Effector memory CD4-positive, alpha-beta T cell (primary cell): ENCODE results near the gene C9orf50.

Source experiments
- DNase-seq, 3 donors: peaks; one replicate each; pipeline ENCODE4 v3.0.0-alpha.2; 2020
- H3K27ac ChIP-seq: 2 replicates; pipeline ENCODE4 v1.7.0; 2013; ENCODE audit warnings: mild to moderate bottlenecking, low read length, moderate library complexity; ENCODE audit not compliant: insufficient read depth, poor library complexity, severe bottlenecking
- H3K27me3 ChIP-seq: replicated peaks from 2 replicates; pipeline ENCODE4 v1.7.0; 2013; ENCODE audit warnings: mild to moderate bottlenecking, low read length; ENCODE audit not compliant: insufficient read depth, control insufficient read depth, poor library complexity, severe bottlenecking
- H3K36me3 ChIP-seq: 2 replicates; pipeline ENCODE4 v1.7.0; 2013; ENCODE audit warnings: mild to moderate bottlenecking, low read length, moderate library complexity; ENCODE audit not compliant: control insufficient read depth, insufficient read depth
- H3K4me1 ChIP-seq: 2 replicates; pipeline ENCODE4 v1.7.0; 2013; ENCODE audit warnings: low read length, mild to moderate bottlenecking; ENCODE audit not compliant: control insufficient read depth, insufficient read depth, poor library complexity, severe bottlenecking
- H3K4me3 ChIP-seq: 2 replicates; pipeline ENCODE4 v1.7.0; 2013; ENCODE audit warnings: low read length, low read depth, mild to moderate bottlenecking; ENCODE audit not compliant: insufficient read depth, poor library complexity, severe bottlenecking
- H3K9me3 ChIP-seq: 2 replicates; pipeline ENCODE4 v1.7.0; 2013; ENCODE audit warnings: mild to moderate bottlenecking, low read length, moderate library complexity; ENCODE audit not compliant: control insufficient read depth

C9orf50 gene

DNA sequence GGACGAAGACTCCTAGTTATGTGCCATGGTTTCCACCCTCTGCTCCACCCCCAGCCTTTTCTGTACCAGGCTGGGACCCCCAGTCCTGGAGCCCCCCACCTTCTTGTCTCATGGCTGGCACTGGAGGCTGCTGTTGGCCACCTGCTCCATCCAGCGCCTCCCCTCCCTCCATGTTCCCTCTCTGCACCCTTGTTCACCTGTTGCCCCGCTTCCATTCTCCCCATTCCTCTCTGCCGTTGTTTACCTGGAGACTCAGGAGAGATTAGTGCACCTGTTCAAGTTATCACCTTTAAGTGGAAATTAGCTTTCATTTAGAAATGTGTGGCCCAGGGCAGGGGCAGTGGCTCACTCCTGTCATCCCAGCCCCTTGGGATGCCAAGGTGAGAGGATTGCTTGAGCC is 12.3 kb upstream of the C9orf50 start:
- Histone ChIP-seq H3K27ac (no peak overlapping the region), H3K36me3 (peaks cover 60% of the 10 kb centered on the region), H3K27me3 (no peaks in the 10 kb centered on the region), H3K4me3 (no peak overlapping the region), H3K9me3 (no peaks in the 10 kb centered on the region), H3K4me1 (peaks cover 12% of the 10 kb centered on the region)
- no peak for DNase-seq

DNA sequence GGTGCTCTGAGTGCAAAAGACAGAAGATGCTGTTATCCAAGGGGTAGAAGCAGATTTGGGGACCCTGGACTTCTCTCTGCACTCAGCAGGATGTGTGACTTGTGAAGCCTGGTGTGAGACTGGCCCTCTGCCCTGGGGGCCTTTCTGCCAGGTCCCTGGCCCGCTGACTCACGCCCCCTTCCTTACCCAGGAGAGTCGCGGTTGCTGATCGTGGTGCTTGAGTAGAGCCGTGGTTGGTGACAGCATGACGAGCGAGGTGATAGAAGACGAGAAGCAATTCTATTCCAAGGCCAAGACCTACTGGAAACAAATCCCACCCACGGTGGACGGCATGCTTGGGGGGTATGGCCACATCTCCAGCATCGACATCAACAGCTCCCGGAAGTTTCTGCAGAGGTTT is 11.6 kb upstream of the C9orf50 start:
- H3K4me3 ChIP-seq: no peak overlapping the region
- peaks cover 53% of the 10 kb centered on the region for H3K36me3 ChIP-seq
- no peaks in the 10 kb centered on the region for H3K9me3 ChIP-seq
- peaks cover 19% of the 10 kb centered on the region for H3K4me1 ChIP-seq
- H3K27ac ChIP-seq: peak overlapping the region; percentile 7
- no peak for DNase-seq
- H3K27me3 ChIP-seq: no peaks in the 10 kb centered on the region

DNA sequence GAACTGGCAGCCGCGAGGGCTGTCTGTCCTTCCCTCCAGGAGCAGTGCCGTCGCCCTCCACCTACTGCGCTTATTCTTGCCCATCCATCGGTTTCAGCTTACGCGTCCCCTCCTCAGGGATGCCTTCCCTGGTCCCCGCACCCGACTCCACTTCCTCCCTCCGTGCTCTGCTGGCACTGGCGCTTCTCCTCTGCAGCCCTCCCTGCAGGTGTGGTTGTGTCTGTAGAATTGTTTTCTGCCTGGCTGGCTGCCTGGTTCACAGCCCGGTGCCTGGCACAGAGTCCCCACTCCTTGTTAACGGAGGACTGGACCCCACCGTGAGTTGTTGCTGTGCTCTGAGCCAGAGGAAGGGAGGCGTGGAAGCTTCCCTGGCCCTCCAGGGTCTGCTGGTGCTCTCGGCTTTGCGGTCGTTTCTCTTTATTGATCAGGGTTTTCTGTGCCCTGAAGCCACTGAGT is 10.8 kb upstream of the C9orf50 start:
- no peak for DNase-seq
- Histone ChIP-seq H3K36me3 (peaks cover 45% of the 10 kb centered on the region), H3K4me3 (no peak overlapping the region), H3K27ac (no peak overlapping the region), H3K4me1 (peaks cover 25% of the 10 kb centered on the region), H3K9me3 (no peaks in the 10 kb centered on the region), H3K27me3 (no peaks in the 10 kb centered on the region)

DNA sequence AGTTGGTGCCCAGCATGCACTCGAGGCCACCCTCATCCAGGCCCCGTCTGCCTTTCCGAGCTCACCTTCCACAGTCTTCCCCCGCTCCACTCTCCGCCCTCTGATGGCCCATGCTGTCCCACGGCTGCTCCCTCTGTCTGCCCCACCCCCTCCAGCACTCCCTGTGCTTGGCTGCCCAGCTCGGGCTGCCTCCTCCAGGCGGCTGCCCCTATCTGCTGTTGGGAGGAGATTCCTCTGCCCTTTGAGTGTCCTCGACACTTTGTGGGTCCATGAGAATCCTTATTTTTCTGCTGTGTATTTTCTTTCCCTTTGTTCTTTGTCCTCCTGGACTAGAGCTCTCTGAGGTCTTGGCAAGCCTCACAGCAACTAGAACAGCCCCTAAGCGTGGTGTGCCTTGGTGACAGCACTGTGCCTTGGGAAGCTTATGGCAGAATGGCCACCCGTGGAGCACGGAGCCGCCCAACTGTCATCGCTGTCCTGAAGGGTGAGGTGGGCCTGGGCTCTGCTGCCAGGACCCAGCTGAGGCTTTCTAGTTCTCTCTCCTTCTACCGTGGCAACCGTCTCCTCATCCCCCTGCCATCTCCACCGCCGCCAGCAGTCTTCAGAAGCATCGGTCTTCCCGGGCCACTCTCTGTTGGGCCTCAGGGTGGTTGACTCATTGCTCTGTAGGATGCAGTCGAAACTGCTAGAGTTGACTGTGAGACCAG is 10.2 kb upstream of the C9orf50 start:
- no peak for DNase-seq
- H3K4me1 ChIP-seq: peaks cover 29% of the 10 kb centered on the region
- no peaks in the 10 kb centered on the region for H3K27me3 ChIP-seq
- no peak overlapping the region for H3K4me3 ChIP-seq
- H3K9me3 ChIP-seq: no peaks in the 10 kb centered on the region
- no peak overlapping the region for H3K27ac ChIP-seq
- peaks cover 42% of the 10 kb centered on the region for H3K36me3 ChIP-seq

DNA sequence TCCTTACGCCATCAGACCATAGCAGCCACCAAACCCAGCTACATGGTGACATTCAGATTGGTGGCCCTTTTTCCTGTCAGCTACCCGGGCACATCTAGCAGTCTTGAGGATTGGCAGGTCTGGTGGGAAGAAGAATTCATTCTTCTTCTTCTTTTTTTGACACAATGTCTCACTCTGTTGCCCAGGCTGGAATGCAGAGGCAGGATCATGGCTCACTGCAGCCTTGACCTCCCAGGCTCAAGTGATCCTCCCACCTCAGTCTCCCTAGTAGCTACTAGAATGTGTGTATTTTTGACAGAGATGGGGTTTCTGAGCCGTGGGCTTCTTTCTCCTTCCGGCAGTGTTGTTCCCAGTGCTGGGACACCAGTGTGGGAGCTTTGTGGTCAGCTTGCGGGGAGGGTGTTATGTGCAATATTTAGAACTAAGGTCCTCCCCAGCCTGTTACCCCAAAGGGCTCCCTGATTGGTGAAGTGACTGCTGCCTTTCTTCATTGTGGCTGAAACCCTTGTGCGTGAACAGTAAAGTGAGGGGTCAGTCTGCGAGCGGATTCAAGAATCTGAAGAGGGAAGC is 8.4 kb upstream of the C9orf50 start:
- H3K4me3 ChIP-seq: no peak overlapping the region
- H3K27me3 ChIP-seq: no peaks in the 10 kb centered on the region
- no peaks in the 10 kb centered on the region for H3K9me3 ChIP-seq
- peaks cover 39% of the 10 kb centered on the region for H3K4me1 ChIP-seq
- H3K36me3 ChIP-seq: peaks cover 26% of the 10 kb centered on the region
- DNase-seq: no peak
- H3K27ac ChIP-seq: no peak overlapping the region

DNA sequence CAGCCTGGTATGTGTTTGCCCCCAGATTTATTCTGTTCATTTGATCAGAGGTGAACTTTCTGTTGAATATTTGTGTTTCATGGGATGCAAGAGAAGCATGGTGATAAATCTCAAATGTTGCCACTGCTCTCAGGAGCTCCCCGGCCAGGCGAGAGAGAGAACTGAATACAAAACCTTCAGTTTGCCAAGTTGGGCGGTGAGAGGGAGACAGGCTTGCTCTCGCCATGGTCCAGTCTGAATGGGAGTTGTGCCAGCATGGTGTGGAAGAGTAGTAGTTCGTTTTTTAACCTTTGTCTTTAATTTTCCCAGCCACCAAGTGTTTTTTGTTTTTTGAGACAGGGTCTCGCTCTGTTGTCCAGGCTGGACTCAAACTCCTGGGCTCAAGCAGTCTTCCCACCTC is 7.8 kb upstream of the C9orf50 start:
- Histone ChIP-seq H3K27ac (no peak overlapping the region), H3K9me3 (no peaks in the 10 kb centered on the region), H3K27me3 (no peaks in the 10 kb centered on the region), H3K4me1 (peaks cover 43% of the 10 kb centered on the region), H3K36me3 (peaks cover 20% of the 10 kb centered on the region), H3K4me3 (no peak overlapping the region)
- DNase-seq: no peak

DNA sequence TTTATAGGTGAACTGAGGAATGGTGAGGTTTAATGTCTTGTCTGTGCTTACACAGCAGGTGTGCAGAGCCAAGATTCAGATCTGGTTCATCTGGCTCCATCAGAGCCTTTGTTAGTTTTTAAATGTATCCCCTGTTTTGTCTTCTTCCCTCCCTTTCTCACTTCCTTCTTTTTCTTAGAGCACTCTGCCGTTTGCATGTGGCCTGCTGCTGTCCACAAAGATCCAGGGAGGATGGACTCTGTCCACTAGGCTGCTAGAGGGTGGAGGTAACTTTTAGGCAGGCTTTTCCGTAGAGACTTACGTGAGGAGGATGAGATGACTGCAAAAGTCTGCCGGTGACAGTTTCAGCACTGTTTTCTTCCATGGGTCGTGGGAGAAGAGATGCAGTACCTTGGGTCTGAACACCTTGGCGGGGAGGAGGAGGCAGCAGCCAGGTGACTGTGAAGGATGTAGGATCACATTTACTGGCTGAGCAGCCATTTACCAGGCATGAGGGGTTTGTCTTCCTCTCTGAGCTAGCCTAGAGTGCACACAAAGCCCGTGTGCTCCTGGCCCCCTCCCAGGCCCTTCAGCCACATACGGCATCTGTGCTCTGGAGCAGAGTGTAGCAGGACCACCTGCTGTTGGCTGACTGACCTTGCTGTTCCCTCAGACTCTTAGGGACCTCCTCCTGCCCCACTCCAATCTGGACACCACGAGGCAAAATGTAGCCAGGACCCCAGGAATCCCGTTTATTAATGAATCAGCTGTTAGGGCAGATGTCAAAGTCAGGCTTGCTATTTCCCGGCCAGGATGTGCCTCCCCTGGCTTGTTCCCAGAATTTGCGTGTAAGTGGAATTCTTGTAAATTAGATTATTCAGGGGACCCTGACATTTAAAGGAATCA is 6.9 kb upstream of the C9orf50 start:
- Histone ChIP-seq H3K4me3 (peak overlapping the region; percentile 86), H3K9me3 (no peaks in the 10 kb centered on the region), H3K36me3 (peaks cover 11% of the 10 kb centered on the region), H3K4me1 (peaks cover 43% of the 10 kb centered on the region), H3K27ac (peak overlapping the region; percentile 94), H3K27me3 (no peaks in the 10 kb centered on the region)
- DNase-seq: no peak

DNA sequence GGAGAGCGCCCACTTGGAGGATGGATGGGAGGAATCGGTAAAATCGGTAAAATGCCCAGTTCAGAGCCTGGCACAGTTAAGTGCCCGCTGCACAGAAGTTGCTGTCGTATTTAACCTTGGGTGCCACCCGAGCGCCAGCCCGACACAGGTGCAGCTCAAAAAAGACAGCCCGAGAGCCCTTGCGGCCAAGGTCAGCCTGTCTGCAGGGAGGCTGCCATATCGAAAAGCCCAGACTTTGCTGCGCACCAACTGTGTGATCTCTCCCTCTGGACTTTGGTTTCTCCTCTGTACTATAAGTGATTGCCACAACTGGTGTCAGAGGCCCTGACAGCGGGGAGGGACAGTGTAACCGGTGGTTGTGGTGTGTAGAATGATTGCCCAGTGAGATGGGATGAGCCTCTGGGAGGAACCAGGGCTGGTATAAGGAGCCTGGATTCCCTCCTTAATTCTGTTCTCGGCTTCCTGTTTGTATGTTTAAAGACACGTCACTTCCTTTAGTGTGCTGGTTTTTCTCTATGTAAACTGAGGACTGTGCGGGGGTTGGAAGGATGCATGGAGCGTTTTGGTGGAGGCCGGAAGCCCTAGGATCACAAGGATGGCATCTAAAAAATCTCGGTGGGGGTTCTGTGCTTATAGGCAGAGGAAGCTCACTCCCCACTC is 5.9 kb upstream of the C9orf50 start:
- peak overlapping the region; percentile 86 for H3K4me3 ChIP-seq
- peak overlapping the region; percentile 94 for H3K27ac ChIP-seq
- peak in 1 of 3 donors; percentile 34 for DNase-seq
- H3K4me1 ChIP-seq: peaks cover 43% of the 10 kb centered on the region
- peaks cover 2% of the 10 kb centered on the region for H3K36me3 ChIP-seq
- H3K9me3 ChIP-seq: no peaks in the 10 kb centered on the region
- peaks cover 3% of the 10 kb centered on the region for H3K27me3 ChIP-seq

DNA sequence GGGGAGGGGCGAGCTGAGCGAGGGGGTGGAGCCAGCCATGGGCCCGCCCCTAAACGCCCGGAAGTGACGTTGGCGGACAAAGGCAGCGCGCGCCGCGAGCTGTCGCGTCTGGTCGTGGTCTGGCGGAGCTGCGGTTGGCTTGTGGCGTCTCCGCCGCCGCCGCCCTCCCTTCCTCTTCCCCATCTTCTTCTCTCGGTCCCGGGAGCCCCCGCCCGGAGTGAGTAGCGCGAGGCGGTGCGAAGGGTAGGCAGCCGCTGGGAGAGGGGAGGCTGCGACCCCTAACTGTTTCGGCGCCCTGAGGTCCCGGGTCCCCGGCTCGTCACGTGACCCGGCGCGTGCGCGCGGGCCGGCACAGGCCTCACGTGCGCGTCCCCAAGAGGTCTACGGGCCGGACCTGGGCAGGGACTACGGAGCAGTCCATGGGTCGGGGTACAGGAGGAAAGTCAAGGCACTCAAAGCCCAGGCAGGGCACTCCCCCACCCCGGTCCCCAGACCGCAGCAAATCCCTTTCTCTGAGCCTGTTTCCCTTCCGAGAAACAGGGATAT is 5.3 kb upstream of the C9orf50 start, which contains the start of gene NTMT1:
TSS of gene NTMT1 (plus strand) at position 85 of the 546 bp plus-strand sequence. CDS start 6,541 bp downstream, outside the sequence.
- peaks cover 43% of the 10 kb centered on the region for H3K4me1 ChIP-seq
- peak within 1 kb of the TSS; percentile 86 for H3K4me3 ChIP-seq
- H3K27me3 ChIP-seq: peaks cover 9% of the 10 kb centered on the region
- peak within 1 kb of the TSS; percentile 94 for H3K27ac ChIP-seq
- H3K9me3 ChIP-seq: no peaks in the 10 kb centered on the region
- DNase-seq: peak; percentile 88 to 91 (median 91)
- H3K36me3 ChIP-seq: no peaks in the 10 kb centered on the region
